ENCODE results near the gene DIDO1.

Gene DIDO1

GRCh38 chr20:62926229-62927127 is at the start of gene DIDO1:
DIDO1 (minus strand) TSS chr20:62926505.
- in situ Hi-C loops (cut with MboI; ENCODE audit: low sequenced_read_pairs), result no loop called here

- in situ Hi-C loops (cut with MboI; ENCODE audit: low sequenced_read_pairs), result no loop called here
Observed at GRCh38 chr20:62975251-62975760, 49.0 kb upstream of the DIDO1 start.

GRCh38 chr20:62972845-62973745 is 46.8 kb upstream of the DIDO1 start:
- in situ Hi-C loops (cut with MboI; ENCODE audit: low sequenced_read_pairs), result no loop called here

- in situ Hi-C loops (cut with MboI; ENCODE audit: low sequenced_read_pairs), result no loop called here
Observed at GRCh38 chr20:62971950-62972844, 45.9 kb upstream of the DIDO1 start.

GRCh38 chr20:62971211-62971949 is 45.1 kb upstream of the DIDO1 start:
- in situ Hi-C loops (cut with MboI; ENCODE audit: low sequenced_read_pairs), result no loop called here

GRCh38 chr20:62970307-62971210 is 44.3 kb upstream of the DIDO1 start:
- in situ Hi-C loops (cut with MboI; ENCODE audit: low sequenced_read_pairs), result no loop called here

- in situ Hi-C loops (cut with MboI; ENCODE audit: low sequenced_read_pairs), result no loop called here
Observed at GRCh38 chr20:62969939-62970306, 43.6 kb upstream of the DIDO1 start.

- in situ Hi-C loops (cut with MboI; ENCODE audit: low sequenced_read_pairs), result no loop called here
Observed at GRCh38 chr20:62969179-62969760, 43.0 kb upstream of the DIDO1 start.

GRCh38 chr20:62968378-62969178 is 42.3 kb upstream of the DIDO1 start:
- in situ Hi-C loops (cut with MboI; ENCODE audit: low sequenced_read_pairs), result no loop called here

GRCh38 chr20:62967628-62968351 is 41.5 kb upstream of the DIDO1 start:
- in situ Hi-C loops (cut with MboI; ENCODE audit: low sequenced_read_pairs), result no loop called here

GRCh38 chr20:62967149-62967501 is 40.8 kb upstream of the DIDO1 start:
- in situ Hi-C loops (cut with MboI; ENCODE audit: low sequenced_read_pairs), result no loop called here

GRCh38 chr20:62966212-62967148 is 40.2 kb upstream of the DIDO1 start:
- in situ Hi-C loops (cut with MboI; ENCODE audit: low sequenced_read_pairs), result no loop called here

- in situ Hi-C loops (cut with MboI; ENCODE audit: low sequenced_read_pairs), result no loop called here
Observed at GRCh38 chr20:62965363-62965771, 39.1 kb upstream of the DIDO1 start.

- in situ Hi-C loops (cut with MboI; ENCODE audit: low sequenced_read_pairs), result no loop called here
Observed at GRCh38 chr20:62964700-62965099, 38.4 kb upstream of the DIDO1 start.

GRCh38 chr20:62963614-62964397 is 37.5 kb upstream of the DIDO1 start:
- in situ Hi-C loops (cut with MboI; ENCODE audit: low sequenced_read_pairs), result no loop called here
